ENCODE results near the gene SLC35G4. TPM values are rescaled to one million over a fixed set of nuclear protein-coding genes. Genes with fewer than 3 reads are reported as not detected.

SLC35G4 gene
- polyA plus RNA-seq, 1 experiment = not detected

DNA sequence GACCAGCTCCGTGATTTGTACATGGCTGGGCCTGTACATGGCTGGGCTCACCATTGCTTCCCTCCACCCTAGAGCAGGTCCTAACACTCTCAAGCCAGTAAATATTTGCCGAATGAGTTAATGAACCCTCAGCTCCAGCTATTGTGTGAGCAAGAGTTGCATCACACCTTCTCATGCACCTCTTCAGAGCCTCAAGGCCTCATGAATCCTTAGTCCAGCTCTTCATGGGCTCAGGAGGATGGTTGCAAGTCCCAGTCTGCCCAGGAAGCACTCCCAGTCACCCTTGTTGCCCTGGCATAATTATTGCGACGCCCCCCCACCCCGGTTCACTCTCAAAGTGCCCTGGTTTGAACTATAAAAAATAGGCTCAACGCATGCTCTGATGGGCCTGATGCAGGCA is 49.6 kb downstream of the SLC35G4 start:
- ChIA-PET POLR2A (no interaction called here), CTCF (interaction anchor here (1.3 kb wide), 1 partner anchor 119 kb away, joined by 3 read pairs; no protein-coding TSS in a partner anchor)
- TF ChIP-seq, protein P1, sequence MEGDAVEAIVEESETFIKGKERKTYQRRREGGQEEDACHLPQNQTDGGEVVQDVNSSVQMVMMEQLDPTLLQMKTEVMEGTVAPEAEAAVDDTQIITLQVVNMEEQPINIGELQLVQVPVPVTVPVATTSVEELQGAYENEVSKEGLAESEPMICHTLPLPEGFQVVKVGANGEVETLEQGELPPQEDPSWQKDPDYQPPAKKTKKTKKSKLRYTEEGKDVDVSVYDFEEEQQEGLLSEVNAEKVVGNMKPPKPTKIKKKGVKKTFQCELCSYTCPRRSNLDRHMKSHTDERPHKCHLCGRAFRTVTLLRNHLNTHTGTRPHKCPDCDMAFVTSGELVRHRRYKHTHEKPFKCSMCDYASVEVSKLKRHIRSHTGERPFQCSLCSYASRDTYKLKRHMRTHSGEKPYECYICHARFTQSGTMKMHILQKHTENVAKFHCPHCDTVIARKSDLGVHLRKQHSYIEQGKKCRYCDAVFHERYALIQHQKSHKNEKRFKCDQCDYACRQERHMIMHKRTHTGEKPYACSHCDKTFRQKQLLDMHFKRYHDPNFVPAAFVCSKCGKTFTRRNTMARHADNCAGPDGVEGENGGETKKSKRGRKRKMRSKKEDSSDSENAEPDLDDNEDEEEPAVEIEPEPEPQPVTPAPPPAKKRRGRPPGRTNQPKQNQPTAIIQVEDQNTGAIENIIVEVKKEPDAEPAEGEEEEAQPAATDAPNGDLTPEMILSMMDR (IDR thresholded peaks at IDR 0.05; ENCODE audit: insufficient read depth, low read depth, low read length) = no peak
- Histone ChIP-seq H3K4me3 (ENCODE audit: low read depth, low read length) (no peak overlapping the region), H3K36me3 (ENCODE audit: control insufficient read depth, insufficient read depth, low read length) (no peaks in the 10 kb centered on the region), H3K27me3 (ENCODE audit: control insufficient read depth, insufficient read depth, low read length) (peaks cover 3% of the 10 kb centered on the region; the same call in 1 of the 2 replicates)
- no peak for DNase-seq (ENCODE audit: low read depth)

Small RNA genes within 50 kb of the gene (small RNA-seq; reads per million reads assigned to genes)
- not detected for gene AP001120.4 (ENCODE audit: insufficient read length, low read depth, low replicate concordance)

Other genes starting within 250 kb of the SLC35G4 start
- gene GNAL, start 79.7 kb downstream of the SLC35G4 start, polyA plus RNA-seq (2011; rRNA removed) = 0.21 and 0.43 TPM in 2 replicates
- 21.2 and 26.3 TPM in 2 replicates for gene CHMP1B, start 241.8 kb downstream of the SLC35G4 start, polyA plus RNA-seq (2011; rRNA removed)